Stomach (tissue), 4 donors: ENCODE results near the gene TFF3.

Source experiments
- CTCF ChIP-seq, 7 experiments: fragments of 450-650 bp in 4 of 7; fragments of 200-600 bp in 3 of 7; sonication (generic) in 3 of 7; IDR thresholded peaks; one replicate each; pipeline ENCODE4 v1.5.1; 2016 to 2019; ENCODE audit warnings: antibody characterized with exemption in 7 of 7, control low read depth in 2 of 7, mild to moderate bottlenecking in 1 of 7
- POLR2AphosphoS5 ChIP-seq, 3 donors: sonication (generic); formaldehyde crosslinking; IDR thresholded peaks; one replicate each; pipeline ENCODE4 v1.6.1; 2016; ENCODE audit warnings: antibody characterized with exemption in 3 of 3

DNA sequence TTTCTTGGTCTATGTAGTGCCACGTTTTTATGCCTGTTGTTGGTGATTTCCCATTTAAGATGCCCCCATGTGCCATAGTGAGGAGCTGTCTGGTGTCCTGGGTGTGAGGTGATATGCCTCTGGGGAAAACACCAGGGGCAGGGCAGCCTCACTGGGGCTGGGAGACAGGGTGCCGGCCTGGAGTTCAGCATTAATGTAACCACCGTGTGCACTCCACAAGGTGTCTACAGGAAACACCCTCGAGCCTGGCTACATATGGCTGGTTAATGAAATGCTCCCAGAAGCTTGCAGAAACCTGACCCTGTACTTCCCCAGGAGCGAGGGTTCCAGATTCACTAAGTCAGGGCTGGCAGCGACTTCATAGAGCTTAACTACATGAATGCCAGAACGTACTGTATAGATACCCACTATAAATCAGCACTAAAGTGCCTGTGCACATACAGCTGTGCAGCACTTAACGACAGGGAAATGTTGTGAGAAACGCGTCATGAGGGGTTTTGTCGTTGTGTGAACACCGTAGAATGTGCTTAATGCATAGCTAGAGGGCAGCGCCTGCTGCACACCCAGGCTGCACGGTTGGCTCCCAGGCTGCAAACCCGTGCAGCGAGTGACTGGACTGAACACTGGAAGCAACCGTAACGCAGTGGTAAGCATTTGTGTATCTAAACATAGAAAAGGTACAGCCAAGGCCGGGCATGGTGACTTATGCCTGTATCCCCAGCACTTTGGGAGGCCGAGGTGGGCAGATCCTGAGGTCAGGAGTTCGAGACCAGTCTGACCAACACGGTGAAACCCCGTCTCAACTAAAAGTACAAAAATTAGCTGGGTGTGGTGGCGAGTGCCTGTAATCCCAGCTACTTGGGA, 25.2 kb upstream of the TFF3 start:
- TF ChIP-seq POLR2AphosphoS5 (IDR thresholded peaks at IDR 0.05) = no peak
- TF ChIP-seq CTCF (IDR thresholded peaks at IDR 0.05) = no peak
